ENCODE measurements around the gene PRKCQ. TPM values are rescaled to one million over a fixed set of nuclear protein-coding genes. Genes with fewer than 3 reads are reported as not detected.

PRKCQ gene
- total RNA-seq, 1 experiment from 2014 or later: 12.1 TPM

- Mint-ChIP-seq H3K36me3 (ENCODE audit: insufficient read depth in 1 of 3, low read depth in 3 of 3) (peaks cover 18 to 40% (median 24%) of the 10 kb centered on the region in 3 experiments), H3K27me3 (ENCODE audit: low read depth) (no peaks in the 10 kb centered on the region), H3K4me3 (no peak overlapping the region), H3K27ac (no peak overlapping the region), H3K9me3 (peaks cover 4 to 17% of the 10 kb centered on the region in 2 experiments; a peak in 4 of 5 replicates), H3K4me1 (peaks cover 22% of the 10 kb centered on the region in 2 experiments)
- Histone ChIP-seq H3K23me2 (ENCODE audit: insufficient read length, low read depth, low read length, poor library complexity, severe bottlenecking) (no peaks in the 10 kb centered on the region), H3K9me3 (ENCODE audit: control insufficient read depth, low read depth, low read length) (peaks cover 8% of the 10 kb centered on the region), H2BK15ac (ENCODE audit: low read depth, low read length) (no peak overlapping the region), H3K18ac (ENCODE audit: insufficient read length, low read depth, low read length) (no peak overlapping the region), H3K4me2 (ENCODE audit: insufficient read depth, insufficient read length, low read length) (no peak overlapping the region), H3K4me1 (ENCODE audit: insufficient read depth, low read length) (no peaks in the 10 kb centered on the region), H3K9ac (ENCODE audit: extremely low read depth, insufficient read length, low read length) (no peak overlapping the region), H3K79me1 (ENCODE audit: insufficient read depth, low read depth, low read length, poor library complexity, severe bottlenecking) (no peaks in the 10 kb centered on the region), H3K4ac (ENCODE audit: low read depth, low read length) (no peak overlapping the region), H2AFZ (ENCODE audit: low read length) (no peak overlapping the region), H2BK120ac (ENCODE audit: low read depth, low read length, poor library complexity, severe bottlenecking) (no peak overlapping the region), H3K27ac (ENCODE audit: insufficient read length, low read depth, low read length) (no peak overlapping the region), H3K14ac (ENCODE audit: insufficient read depth, low read length) (no peak overlapping the region), H2BK12ac (ENCODE audit: insufficient read length, low read depth, low read length) (no peak overlapping the region), H4K5ac (ENCODE audit: insufficient read length, low read depth, low read length) (no peak overlapping the region), H4K8ac (replicated peaks; ENCODE audit: insufficient read length, low read depth, low read length) (no peak overlapping the region), H4K91ac (ENCODE audit: insufficient read length, low read depth, low read length) (no peak overlapping the region), H3T11ph (ENCODE audit: low read length) (no peak overlapping the region), H3K23ac (ENCODE audit: insufficient read length, low read depth, low read length) (no peak overlapping the region), H2BK20ac (ENCODE audit: low read depth, low read length, poor library complexity, severe bottlenecking) (no peak overlapping the region), H2AK5ac (ENCODE audit: insufficient read length, low read length) (no peak overlapping the region), H4K20me1 (ENCODE audit: control insufficient read depth, insufficient read depth, insufficient read length) (no peaks in the 10 kb centered on the region), H3K27me3 (ENCODE audit: insufficient read depth, low read length) (no peaks in the 10 kb centered on the region), H3K56ac (ENCODE audit: insufficient read length, low read depth, low read length) (no peak overlapping the region), H2BK5ac (ENCODE audit: insufficient read length, low read length) (no peak overlapping the region), H3K79me2 (ENCODE audit: insufficient read depth, low read length) (no peaks in the 10 kb centered on the region)
- TF ChIP-seq CTCF (conservative IDR thresholded peaks at IDR 0.05): no peak
- DNase-seq: no peak
- no CpG with 5 or more reads among the region's 15 CpGs for WGBS (ENCODE audit: extremely low coverage, insufficient read length, low lambda C conversion rate)
Measured at GRCh38 chr10:6514844-6515780, 65.0 kb downstream of the PRKCQ start.
